OCI-LY1 (cell line): ENCODE results near the gene ZFY.

Experiments used
- H2AFZ ChIP-seq: fragments of 200-600 bp; sonication (generic), shearing (Covaris generic); 2 replicates; pipeline ENCODE4 v1.6.0; 2014; ENCODE audit warnings: antibody characterized with exemption, mild to moderate bottlenecking, low read length
- H3F3A ChIP-seq: fragments of 200-600 bp; sonication (generic), shearing (Covaris generic); 2 replicates; pipeline ENCODE4 v1.6.0; 2014; ENCODE audit warnings: mild to moderate bottlenecking, antibody characterized with exemption, low read length, moderate library complexity; ENCODE audit not compliant: insufficient read depth
- H3K27ac ChIP-seq: fragments of 200-600 bp; sonication (generic); 2 replicates; pipeline ENCODE4 v1.5.1; 2014; ENCODE audit warnings: low read length, mixed run types, mild to moderate bottlenecking, low read depth; ENCODE audit not compliant: poor library complexity, severe bottlenecking
- H3K27me3 ChIP-seq: fragments of 200-600 bp; sonication (generic); 2 replicates; pipeline ENCODE4 v1.6.0; 2014; ENCODE audit warnings: antibody characterized with exemption, mild to moderate bottlenecking, low read length, moderate library complexity; ENCODE audit not compliant: insufficient read depth
- H3K36me3 ChIP-seq: fragments of 200-600 bp; sonication (generic); 2 replicates; pipeline ENCODE4 v1.6.1; 2014; ENCODE audit warnings: mild to moderate bottlenecking, antibody characterized with exemption, low read length, moderate library complexity, mixed read lengths; ENCODE audit not compliant: insufficient read depth
- H3K4me1 ChIP-seq: fragments of 200-600 bp; sonication (generic); 2 replicates; pipeline ENCODE4 v1.5.1; 2014; ENCODE audit warnings: mild to moderate bottlenecking, low read length, moderate library complexity; ENCODE audit not compliant: insufficient read depth, severe bottlenecking
- H3K4me2 ChIP-seq: fragments of 200-600 bp; sonication (generic), shearing (Covaris generic); 2 replicates; pipeline ENCODE4 v1.6.1; 2014; ENCODE audit warnings: low read length
- H3K4me3 ChIP-seq: fragments of 200-600 bp; sonication (generic); 2 replicates; pipeline ENCODE4 v1.5.1; 2014; ENCODE audit warnings: low read length, low read depth, mild to moderate bottlenecking, mixed read lengths; ENCODE audit not compliant: poor library complexity, severe bottlenecking
- H3K79me2 ChIP-seq: fragments of 200-600 bp; shearing (Covaris generic); 2 replicates; pipeline ENCODE4 v1.6.1; 2016; ENCODE audit warnings: mixed run types, low read length, mixed read lengths; ENCODE audit not compliant: insufficient read depth
- H3K9ac ChIP-seq: fragments of 200-600 bp; sonication (generic), shearing (Covaris generic); 2 replicates; pipeline ENCODE4 v1.6.1; 2014; ENCODE audit warnings: mild to moderate bottlenecking, low read length, mixed read lengths
- H3K9me2 ChIP-seq: fragments of 200-600 bp; sonication (generic), shearing (Covaris generic); 2 replicates; pipeline ENCODE4 v1.6.1; 2014; ENCODE audit warnings: low read depth, mild to moderate bottlenecking, low read length, mixed read lengths
- H3K9me3 ChIP-seq: fragments of 200-600 bp; shearing (Covaris generic); 2 replicates; pipeline ENCODE4 v1.6.1; 2014; ENCODE audit warnings: low read length, mixed read lengths
- H4K20me1 ChIP-seq: fragments of 200-600 bp; sonication (generic), shearing (Covaris generic); 2 replicates; pipeline ENCODE4 v1.6.0; 2016; ENCODE audit warnings: mild to moderate bottlenecking, low read length; ENCODE audit not compliant: insufficient read depth
- CTCF ChIP-seq: fragments of 200-600 bp; sonication (generic), shearing (Covaris generic); IDR thresholded peaks from 2 replicates; pipeline ENCODE4 v1.5.1; 2017; ENCODE audit warnings: mild to moderate bottlenecking, antibody characterized with exemption, low read length, moderate library complexity, mixed read lengths
- EZH2 ChIP-seq: fragments of 200-600 bp; sonication (generic), shearing (Covaris generic); IDR thresholded peaks from 2 replicates; pipeline ENCODE4 v1.8.0; 2017; ENCODE audit warnings: borderline replicate concordance, mixed run types, mild to moderate bottlenecking, antibody characterized with exemption, low read length, moderate library complexity, mixed read lengths

ZFY gene

GRCh38 chrY:2949590-2950252 lies 14.5 kb downstream of the ZFY start:
- Histone ChIP-seq H3F3A (no peaks in the 10 kb centered on the region), H3K9me3 (no peaks in the 10 kb centered on the region), H3K27ac (peak overlapping the region; percentile 72), H4K20me1 (no peaks in the 10 kb centered on the region), H3K4me2 (peak overlapping the region; percentile 54; the same call in 1 of the 2 replicates), H3K4me1 (peaks cover 58% of the 10 kb centered on the region), H3K36me3 (peaks cover 4% of the 10 kb centered on the region), H3K9me2 (no peaks in the 10 kb centered on the region), H3K9ac (no peak overlapping the region; the same call in 1 of the 2 replicates), H3K79me2 (peaks cover 46% of the 10 kb centered on the region), H2AFZ (no peak overlapping the region), H3K4me3 (no peak overlapping the region), H3K27me3 (no peaks in the 10 kb centered on the region)
- TF ChIP-seq EZH2: no peak
- TF ChIP-seq CTCF: no peak

DNA sequence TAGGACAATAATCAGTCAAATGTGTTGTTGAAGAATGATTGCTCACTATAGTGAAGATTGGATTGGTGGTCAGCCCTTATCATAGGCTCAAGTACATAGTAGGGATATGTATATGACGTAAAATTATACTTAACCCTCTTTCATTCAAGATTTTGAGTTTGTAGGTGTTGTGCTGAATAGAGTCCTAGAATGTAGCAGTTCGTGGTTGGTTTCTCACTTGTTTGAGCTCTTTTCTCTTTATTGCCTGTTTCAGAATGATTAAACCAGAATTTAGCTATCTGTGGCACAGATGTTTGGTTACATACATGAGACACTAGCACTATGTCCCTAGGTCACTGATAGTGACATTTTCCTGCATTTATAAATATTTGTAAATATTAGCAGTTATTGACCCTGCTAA lies 15.5 kb downstream of the ZFY start:
- no peak overlapping the region for H2AFZ ChIP-seq
- no peaks in the 10 kb centered on the region for H3F3A ChIP-seq
- peaks cover 37% of the 10 kb centered on the region for H3K79me2 ChIP-seq
- no peaks in the 10 kb centered on the region for H3K27me3 ChIP-seq
- no peak overlapping the region; the same call in 1 of the 2 replicates for H3K4me2 ChIP-seq
- TF ChIP-seq CTCF (no peak), EZH2 (no peak)
- H3K9me3 ChIP-seq: no peaks in the 10 kb centered on the region
- no peaks in the 10 kb centered on the region for H4K20me1 ChIP-seq
- H3K9ac ChIP-seq: no peak overlapping the region
- peak overlapping the region; percentile 72 for H3K27ac ChIP-seq
- H3K36me3 ChIP-seq: peaks cover 14% of the 10 kb centered on the region
- no peaks in the 10 kb centered on the region for H3K9me2 ChIP-seq
- peaks cover 48% of the 10 kb centered on the region for H3K4me1 ChIP-seq
- no peak overlapping the region for H3K4me3 ChIP-seq

DNA sequence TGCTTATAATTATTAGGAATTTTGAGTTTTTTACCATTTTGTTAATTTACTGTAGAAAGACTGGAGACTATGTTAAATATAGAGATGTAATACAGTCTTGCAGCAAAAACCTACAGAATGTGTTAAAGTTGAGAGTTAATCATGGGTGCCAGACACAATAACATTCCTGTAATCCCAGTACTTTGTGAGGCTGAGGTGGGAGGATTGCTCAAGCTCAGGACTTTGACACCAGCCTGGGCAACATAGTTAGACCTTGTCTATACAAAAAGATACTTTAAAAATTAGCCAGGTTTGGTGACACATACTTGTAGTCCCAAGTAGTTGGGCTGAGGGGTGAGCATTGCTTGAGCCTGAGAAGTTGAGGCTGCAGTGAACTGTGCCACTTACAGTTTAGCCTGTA lies 17.7 kb downstream of the ZFY start:
- no peak for TF ChIP-seq EZH2
- TF ChIP-seq CTCF: no peak
- H3K9me2 ChIP-seq: no peaks in the 10 kb centered on the region
- peaks cover 30% of the 10 kb centered on the region for H3K4me1 ChIP-seq
- H3K36me3 ChIP-seq: peaks cover 25% of the 10 kb centered on the region
- peaks cover 17% of the 10 kb centered on the region; the same call in 1 of the 2 replicates for H3K79me2 ChIP-seq
- no peaks in the 10 kb centered on the region for H3K27me3 ChIP-seq
- no peaks in the 10 kb centered on the region for H3K9me3 ChIP-seq
- no peak overlapping the region for H3K27ac ChIP-seq
- no peaks in the 10 kb centered on the region for H3F3A ChIP-seq
- no peak overlapping the region for H2AFZ ChIP-seq
- H4K20me1 ChIP-seq: no peaks in the 10 kb centered on the region
- H3K4me3 ChIP-seq: no peak overlapping the region
- no peak overlapping the region for H3K9ac ChIP-seq
- H3K4me2 ChIP-seq: no peak overlapping the region
